Suprapubic skin (tissue), 4 donors: ENCODE results near the gene PLEKHG4B. TPM values are rescaled to one million over a fixed set of nuclear protein-coding genes. Genes with fewer than 3 reads are reported as not detected.

Experiments
- DNase-seq, 2 donors: peaks; one replicate each; pipeline ENCODE4 v3.0.0-alpha.2; 2019; ENCODE audit warnings: low spot score in 2 of 2
- H3K27ac ChIP-seq: fragments of 200-600 bp; sonication (generic); one replicate; pipeline ENCODE4 v1.5.1; 2019
- H3K27me3 ChIP-seq: fragments of 200-600 bp; sonication (generic); one replicate; pipeline ENCODE4 v1.5.1; 2019
- H3K36me3 ChIP-seq: fragments of 200-600 bp; sonication (generic); one replicate; pipeline ENCODE4 v1.5.1; 2019
- H3K4me1 ChIP-seq: fragments of 200-600 bp; sonication (generic); one replicate; pipeline ENCODE4 v1.5.1; 2019
- H3K4me3 ChIP-seq: fragments of 200-600 bp; sonication (generic); one replicate; pipeline ENCODE4 v1.5.1; 2019; ENCODE audit warnings: mild to moderate bottlenecking
- H3K9me3 ChIP-seq: fragments of 200-600 bp; sonication (generic); one replicate; pipeline ENCODE4 v1.5.1; 2019
- CTCF ChIP-seq, 2 donors: fragments of 200-600 bp in 1 of 2; fragments of 450-650 bp in 1 of 2; sonication (generic) in 1 of 2; IDR thresholded peaks; one replicate each; pipeline ENCODE4 v1.5.1; 2016 to 2019; ENCODE audit warnings: antibody characterized with exemption in 2 of 2, mild to moderate bottlenecking in 1 of 2, moderate library complexity in 1 of 2
- EP300 ChIP-seq: sonication (generic); formaldehyde crosslinking; IDR thresholded peaks from one replicate; pipeline ENCODE4 v1.6.1; 2017; ENCODE audit warnings: antibody characterized with exemption
- POLR2A ChIP-seq, 2 donors: fragments of 450-650 bp; IDR thresholded peaks; one replicate each; pipeline ENCODE4 v1.6.1; 2017; ENCODE audit warnings: antibody characterized with exemption in 2 of 2, mild to moderate bottlenecking in 2 of 2, moderate library complexity in 2 of 2
- POLR2AphosphoS5 ChIP-seq, 3 donors: sonication (generic); formaldehyde crosslinking; IDR thresholded peaks; one replicate each; pipeline ENCODE4 v1.6.1; 2017; ENCODE audit warnings: antibody characterized with exemption in 3 of 3
- WGBS: methylation state at CpG from one replicate; pipeline ENCODE4 v1.1.5; 2018; 5-methylcytosine and 5-hydroxymethylcytosine counted together
- total RNA-seq, 4 donors: library from RNA; depleted of rRNA; stranded (reverse); fragments of >200 nt; gene quantifications; one replicate each; pipeline ENCODE4 v1.1.0, GENCODE V29; 2016

PLEKHG4B gene
- total RNA-seq, 4 donors from 2014 or later: 0.45 to 2.4 (median 1.2) TPM

- WGBS: 83% methylated on average over 4 of the region's 4 CpGs
These were observed 29.5 kb downstream of the PLEKHG4B start for GRCh38 chr5:121432-121831.

GRCh38 chr5:125815-126214, 33.8 kb downstream of the PLEKHG4B start:
- no peak overlapping the region for H3K27ac ChIP-seq

More at GRCh38 chr5:121432-121831, 29.5 kb downstream of the PLEKHG4B start:
- Histone ChIP-seq H3K27ac (no peak overlapping the region), H3K4me3 (no peak overlapping the region), H3K36me3 (no peaks in the 10 kb centered on the region), H3K27me3 (no peaks in the 10 kb centered on the region), H3K4me1 (no peaks in the 10 kb centered on the region), H3K9me3 (peaks cover 9% of the 10 kb centered on the region)
- TF ChIP-seq EP300 (no peak), POLR2A (IDR thresholded peaks at IDR 0.05) (no peak), POLR2AphosphoS5 (IDR thresholded peaks at IDR 0.05) (no peak), CTCF (IDR thresholded peaks at IDR 0.05) (no peak)
- no peak for DNase-seq

GRCh38 chr5:126806-127205, 34.8 kb downstream of the PLEKHG4B start:
- Histone ChIP-seq H3K36me3 (no peaks in the 10 kb centered on the region), H3K27me3 (no peaks in the 10 kb centered on the region), H3K4me1 (no peaks in the 10 kb centered on the region), H3K27ac (no peak overlapping the region), H3K4me3 (no peak overlapping the region), H3K9me3 (no peaks in the 10 kb centered on the region)
- DNase-seq: no peak
- TF ChIP-seq POLR2A (IDR thresholded peaks at IDR 0.05) (no peak), EP300 (no peak), POLR2AphosphoS5 (IDR thresholded peaks at IDR 0.05) (no peak), CTCF (IDR thresholded peaks at IDR 0.05) (no peak)
- 92% methylated on average over 6 of the region's 7 CpGs for WGBS

More at GRCh38 chr5:125815-126214, 33.8 kb downstream of the PLEKHG4B start:
- no peak for DNase-seq
- Histone ChIP-seq H3K4me1 (no peaks in the 10 kb centered on the region), H3K9me3 (peaks cover 5% of the 10 kb centered on the region), H3K4me3 (no peak overlapping the region), H3K27me3 (no peaks in the 10 kb centered on the region), H3K36me3 (no peaks in the 10 kb centered on the region)
- no peak for TF ChIP-seq POLR2A (IDR thresholded peaks at IDR 0.05)
- no peak for TF ChIP-seq POLR2AphosphoS5 (IDR thresholded peaks at IDR 0.05)
- TF ChIP-seq EP300: no peak
- no peak for TF ChIP-seq CTCF (IDR thresholded peaks at IDR 0.05)
- 95% methylated on average over 1 of the region's 1 CpG for WGBS

GRCh38 chr5:127886-128285, 35.9 kb downstream of the PLEKHG4B start:
- H3K4me1 ChIP-seq: no peaks in the 10 kb centered on the region
- TF ChIP-seq POLR2A (IDR thresholded peaks at IDR 0.05): no peak
- no peak for TF ChIP-seq EP300
- no peak for TF ChIP-seq CTCF (IDR thresholded peaks at IDR 0.05)
- no peak for TF ChIP-seq POLR2AphosphoS5 (IDR thresholded peaks at IDR 0.05)
- no peaks in the 10 kb centered on the region for H3K36me3 ChIP-seq
- 71% methylated on average over 2 of the region's 2 CpGs for WGBS
- H3K9me3 ChIP-seq: no peaks in the 10 kb centered on the region
- no peak overlapping the region for H3K4me3 ChIP-seq
- H3K27ac ChIP-seq: no peak overlapping the region
- no peaks in the 10 kb centered on the region for H3K27me3 ChIP-seq
- no peak for DNase-seq

GRCh38 chr5:128446-128845, 36.5 kb downstream of the PLEKHG4B start:
- H3K27ac ChIP-seq: no peak overlapping the region
- H3K4me3 ChIP-seq: no peak overlapping the region
- H3K4me1 ChIP-seq: no peaks in the 10 kb centered on the region
- TF ChIP-seq CTCF (IDR thresholded peaks at IDR 0.05): no peak
- TF ChIP-seq POLR2A (IDR thresholded peaks at IDR 0.05): no peak
- no peak for TF ChIP-seq EP300
- TF ChIP-seq POLR2AphosphoS5 (IDR thresholded peaks at IDR 0.05): no peak
- H3K9me3 ChIP-seq: no peaks in the 10 kb centered on the region
- WGBS: 83% methylated on average over 2 of the region's 2 CpGs
- no peaks in the 10 kb centered on the region for H3K36me3 ChIP-seq
- H3K27me3 ChIP-seq: no peaks in the 10 kb centered on the region
- no peak for DNase-seq
